ENCODE measurements around the gene TPX2.

- no peak for TF ChIP-seq CTCF (IDR thresholded peaks at IDR 0.05; ENCODE audit: insufficient read depth, low read length, poor library complexity, severe bottlenecking)
- TF ChIP-seq EZH2phosphoT487 (conservative IDR thresholded peaks at IDR 0.05; ENCODE audit: low read length) = no peak
Measured at GRCh38 chr20:31843288-31843687, 104.2 kb downstream of the TPX2 start.
